C4-2B (cell line): ENCODE data around the gene PDCL3.

Experiments used
- CTCF ChIP-seq: fragments of 450-650 bp; conservative IDR thresholded peaks from 2 replicates; pipeline ENCODE4 v1.5.1; 2017; ENCODE audit warnings: mild to moderate bottlenecking
- ZFX ChIP-seq: fragments of 450-650 bp; IDR thresholded peaks from 2 replicates; pipeline ENCODE4 v1.6.1; 2017

- TF ChIP-seq CTCF: no peak
- TF ChIP-seq ZFX: no peak
Measured at GRCh38 chr2:100544911-100545596, 17.7 kb upstream of the PDCL3 start.
